GM19240 (cell line): ENCODE measurements around the gene GNB1L.

Experiments used
- DNase-seq: peaks from one replicate; pipeline ENCODE4 v3.0.0; 2011; ENCODE audit warnings: low spot score; ENCODE audit not compliant: insufficient read length

The GNB1L gene

GRCh38 chr22:19776433-19777031 lies 78.1 kb downstream of the GNB1L start:
- no peak for DNase-seq

DNA sequence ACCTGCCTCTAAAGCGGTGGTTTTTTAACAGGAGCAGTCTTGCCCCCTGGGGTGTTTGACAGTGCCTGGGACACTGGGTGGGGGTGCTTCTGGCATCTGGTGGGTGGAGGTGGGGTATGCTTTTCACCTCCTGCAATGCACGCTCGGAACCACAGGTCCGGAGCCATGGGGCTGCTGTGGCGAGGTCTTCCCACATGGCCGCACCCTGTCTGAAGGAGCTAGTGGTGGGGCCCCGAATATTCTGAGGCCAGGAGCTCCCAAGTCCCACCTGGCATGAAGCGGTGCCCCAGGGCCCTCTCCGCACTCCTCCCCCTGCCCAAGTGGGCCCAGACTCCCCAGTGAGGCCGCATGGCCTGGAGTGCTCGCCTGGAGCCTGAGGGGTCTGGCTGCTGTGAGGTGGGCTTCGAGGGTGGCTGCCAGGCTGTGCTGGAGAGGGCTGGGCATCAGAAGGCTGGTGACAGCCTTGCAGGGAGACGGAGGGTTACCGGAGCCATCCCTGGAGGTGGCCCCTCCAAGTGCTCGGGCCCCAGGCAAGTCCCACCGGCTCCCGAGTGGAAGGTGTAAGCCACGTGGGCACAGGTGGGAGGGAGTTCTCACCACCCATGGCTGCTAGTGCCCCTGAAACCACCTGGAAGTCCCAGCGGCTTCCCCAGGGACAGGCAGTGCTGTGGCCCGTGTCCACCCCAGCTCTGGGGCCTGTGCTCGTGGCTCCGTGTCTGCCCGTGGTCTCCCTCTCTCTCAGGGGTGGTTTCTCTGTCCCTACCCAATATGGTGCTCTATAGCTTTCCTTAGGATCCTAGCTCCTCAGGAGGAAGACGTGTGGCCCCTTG lies 79.0 kb downstream of the GNB1L start:
- DNase-seq: no peak

DNA sequence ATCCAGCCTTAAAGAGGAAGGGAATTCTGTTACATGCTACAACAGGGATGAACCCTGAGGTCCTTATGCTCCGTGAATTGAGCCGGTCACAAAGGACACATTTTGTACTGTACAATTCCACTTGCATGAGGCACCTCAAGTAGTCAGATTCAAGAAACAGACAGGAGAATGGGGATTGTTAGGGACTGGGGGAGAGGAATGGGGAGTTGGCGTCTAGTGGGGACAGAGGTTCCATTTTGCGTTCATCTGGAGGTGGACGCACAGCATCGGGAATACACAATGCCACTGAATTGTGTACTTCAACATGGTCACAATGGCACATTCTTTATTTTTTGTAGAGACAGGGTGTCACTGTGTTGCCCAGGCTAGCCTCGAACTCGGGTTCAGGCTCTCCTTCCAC lies 80.0 kb downstream of the GNB1L start:
- DNase-seq: no peak

GRCh38 chr22:19773470-19774040 lies 81.1 kb downstream of the GNB1L start:
- DNase-seq: no peak

- DNase-seq: no peak
These were observed 81.8 kb downstream of the GNB1L start for GRCh38 chr22:19772673-19773469.

DNA sequence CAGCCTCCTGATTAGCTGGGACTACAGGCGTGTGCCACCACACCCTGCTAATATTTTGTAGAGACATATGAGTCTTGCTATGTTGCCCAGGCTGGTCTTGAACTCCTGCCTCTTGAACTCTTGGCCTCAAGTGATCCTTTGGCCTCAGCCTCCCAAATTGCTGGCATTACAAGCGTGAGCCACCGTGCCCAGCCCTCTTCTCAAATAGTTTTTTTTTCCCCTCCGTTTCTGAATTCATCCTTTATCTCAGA lies 82.3 kb downstream of the GNB1L start:
- no peak for DNase-seq

- no peak for DNase-seq
These were observed 84.1 kb downstream of the GNB1L start for GRCh38 chr22:19770349-19771220.

DNA sequence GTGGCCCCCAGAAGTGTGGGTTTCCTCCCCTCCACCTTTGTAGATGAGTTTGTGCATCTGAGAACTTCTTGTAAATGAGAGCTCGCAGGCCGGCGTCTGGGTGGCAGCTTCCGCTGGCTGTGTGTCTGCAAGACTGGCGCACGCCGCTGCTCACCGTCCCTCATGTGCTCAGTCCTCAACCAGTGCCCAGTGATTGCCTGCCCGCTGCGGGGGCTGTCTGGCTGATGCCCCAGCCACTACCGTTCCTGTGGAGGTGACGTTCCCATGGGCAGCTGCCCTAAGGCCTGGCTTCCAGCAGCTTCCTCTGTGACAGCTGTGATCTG lies 85.3 kb downstream of the GNB1L start:
- no peak for DNase-seq

DNA sequence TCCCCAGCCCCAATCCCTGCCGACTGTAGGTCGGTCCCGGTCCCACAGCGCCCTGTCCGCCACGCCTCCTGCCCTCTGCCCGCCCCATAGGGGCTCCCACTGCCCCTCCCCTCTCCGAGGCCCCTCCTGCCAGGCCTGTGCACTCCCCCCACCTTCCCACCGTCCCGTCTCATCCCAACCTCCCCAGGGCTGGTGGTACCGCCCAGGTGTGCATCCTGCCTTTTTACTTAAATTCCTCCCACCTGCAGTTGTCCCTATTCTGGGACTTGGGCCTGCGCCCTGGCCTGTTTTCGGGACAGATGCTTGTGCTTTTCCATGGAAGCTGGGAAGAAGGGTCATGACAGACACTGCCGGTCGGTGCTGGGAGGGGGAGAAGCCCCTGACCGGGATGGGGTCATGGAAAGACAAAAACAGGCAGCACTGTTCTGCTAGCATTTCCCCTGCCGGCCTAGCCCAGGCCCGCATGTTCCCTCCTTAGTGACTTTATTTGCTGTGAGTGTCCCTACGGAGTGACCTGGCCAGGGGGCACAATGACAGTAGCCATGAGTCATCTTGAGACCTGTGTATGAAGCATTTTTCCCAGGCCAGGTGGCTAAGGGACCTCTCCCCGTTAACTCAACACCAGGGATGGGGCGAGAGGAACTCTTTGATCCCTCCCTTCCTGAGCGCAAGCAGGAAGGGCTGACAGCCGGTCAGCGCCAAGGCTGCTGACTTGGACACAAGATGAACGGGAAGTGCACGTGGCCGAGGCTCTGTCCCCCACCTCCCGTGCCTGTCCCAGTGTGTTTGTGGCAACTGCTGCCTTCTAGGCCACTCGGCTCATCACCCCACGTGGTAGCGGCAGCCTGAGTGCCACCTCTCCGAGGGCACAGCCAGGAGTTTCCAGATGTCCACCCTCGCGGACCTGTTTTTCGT lies 87.0 kb downstream of the GNB1L start:
- DNase-seq: no peak

GRCh38 chr22:19766511-19767426 lies 87.9 kb downstream of the GNB1L start:
- DNase-seq: no peak

GRCh38 chr22:19766240-19766510 lies 88.5 kb downstream of the GNB1L start:
- DNase-seq: no peak

- DNase-seq: no peak
These were observed 89.0 kb downstream of the GNB1L start for GRCh38 chr22:19765477-19766239.

- DNase-seq: no peak
These were observed 89.8 kb downstream of the GNB1L start for GRCh38 chr22:19764636-19765476.

- DNase-seq: no peak
These were observed 90.4 kb downstream of the GNB1L start for GRCh38 chr22:19764299-19764593.

GRCh38 chr22:19763458-19764298 lies 91.0 kb downstream of the GNB1L start:
- no peak for DNase-seq

DNA sequence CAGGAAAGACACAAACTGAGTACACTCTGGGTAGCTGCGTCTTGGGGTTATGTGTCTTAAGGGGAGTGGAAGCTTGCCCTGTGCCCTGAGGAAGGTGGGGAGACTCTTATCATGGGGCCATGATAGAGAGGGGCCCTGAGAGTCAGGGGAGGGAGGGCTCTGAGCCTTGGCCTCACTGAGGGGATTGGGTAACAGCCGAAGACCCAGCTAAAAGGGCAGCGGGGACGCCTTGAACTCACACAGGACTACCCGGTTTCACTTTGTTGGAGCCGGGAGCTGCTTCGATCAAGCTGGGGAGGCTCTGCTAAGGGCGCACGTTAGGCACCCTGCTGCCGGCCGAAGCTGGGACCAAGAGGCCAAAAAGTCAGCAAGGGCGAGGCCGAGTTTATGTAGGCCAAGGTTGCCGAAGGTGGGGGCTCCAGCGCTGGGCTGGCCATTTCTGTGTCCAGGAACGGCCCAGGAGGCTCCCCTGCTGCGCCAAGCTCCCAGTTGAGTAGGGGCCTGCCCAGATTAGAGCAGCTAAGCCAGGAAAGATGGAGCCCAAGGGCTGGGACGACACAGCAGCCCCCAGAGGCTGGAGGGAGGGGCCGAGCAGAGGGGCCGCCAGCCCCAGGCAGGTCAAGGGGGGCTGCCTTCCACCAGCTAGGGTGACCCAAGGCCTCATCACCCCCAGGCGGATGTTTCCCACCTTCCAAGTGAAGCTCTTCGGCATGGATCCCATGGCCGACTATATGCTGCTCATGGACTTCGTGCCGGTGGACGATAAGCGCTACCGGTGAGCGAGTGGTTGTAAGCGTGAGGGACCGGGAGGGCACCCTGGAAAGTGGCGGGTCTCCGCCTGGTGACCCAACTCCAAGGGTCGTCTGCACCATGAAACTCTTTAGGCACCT lies 91.9 kb downstream of the GNB1L start:
- DNase-seq: no peak
